IgD-negative memory B cell (primary cell): ENCODE data around the gene KRTAP5-10. TPM values are rescaled to one million over a fixed set of nuclear protein-coding genes. Genes with fewer than 3 reads are reported as not detected.
"Not testable (repeated sequence)": the region's sequence is repeated elsewhere in the genome, so short reads cannot be mapped to it uniquely, and the experiment has no call there.

Experiments
- H3K27ac Mint-ChIP-seq, 3 donors: one replicate each; pipeline ENCODE4 v1.8.0; 2020 to 2022; ENCODE audit warnings: mild to moderate bottlenecking in 3 of 3, mixed read lengths in 3 of 3, moderate library complexity in 1 of 3
- H3K27me3 Mint-ChIP-seq: one replicate; pipeline ENCODE4 v1.8.0; 2021; ENCODE audit warnings: mixed read lengths
- H3K36me3 Mint-ChIP-seq: one replicate; pipeline ENCODE4 v1.8.0; 2020; ENCODE audit warnings: mild to moderate bottlenecking, mixed read lengths
- H3K4me1 Mint-ChIP-seq, 3 donors: one replicate each; pipeline ENCODE4 v1.8.0; 2020 to 2022; ENCODE audit warnings: mixed read lengths in 3 of 3, mild to moderate bottlenecking in 1 of 3
- H3K4me3 Mint-ChIP-seq, 4 donors: one replicate each; pipeline ENCODE4 v1.8.0; 2020 to 2022; ENCODE audit warnings: mild to moderate bottlenecking in 4 of 4, mixed read lengths in 4 of 4, moderate library complexity in 3 of 4
- H3K9me3 Mint-ChIP-seq, 3 donors: one replicate each; pipeline ENCODE4 v1.8.0; 2020 to 2021; ENCODE audit warnings: mixed read lengths in 3 of 3, mild to moderate bottlenecking in 1 of 3
- polyA plus RNA-seq: library from polyadenylated mRNA; unstranded; fragments of 300-500 nt; fragmentation: Illumina TruSeq; gene quantifications from one replicate; pipeline ENCODE4 v1.2.3, GENCODE V29; 2021

KRTAP5-10 gene
- polyA plus RNA-seq, 1 donor from 2014 or later = not detected

GRCh38 chr11:71604798-71605488, 39.6 kb downstream of the KRTAP5-10 start:
- not testable (repeated sequence) for H3K4me1 Mint-ChIP-seq, H3K9me3 Mint-ChIP-seq, H3K36me3 Mint-ChIP-seq, H3K27ac Mint-ChIP-seq, H3K4me3 Mint-ChIP-seq
- peaks cover 31% of the 10 kb centered on the region for H3K27me3 Mint-ChIP-seq

- H3K27me3 Mint-ChIP-seq = peaks cover 24% of the 10 kb centered on the region
- H3K4me3 Mint-ChIP-seq = peak overlapping the region in 3 of 4 donors; percentile 39 to 60 (median 43)
- H3K27ac Mint-ChIP-seq = peak overlapping the region in 1 of 3 donors; percentile 77
- not testable (repeated sequence) for H3K9me3 Mint-ChIP-seq, H3K36me3 Mint-ChIP-seq, H3K4me1 Mint-ChIP-seq
These were observed 41.6 kb downstream of the KRTAP5-10 start for GRCh38 chr11:71606853-71607519.

DNA sequence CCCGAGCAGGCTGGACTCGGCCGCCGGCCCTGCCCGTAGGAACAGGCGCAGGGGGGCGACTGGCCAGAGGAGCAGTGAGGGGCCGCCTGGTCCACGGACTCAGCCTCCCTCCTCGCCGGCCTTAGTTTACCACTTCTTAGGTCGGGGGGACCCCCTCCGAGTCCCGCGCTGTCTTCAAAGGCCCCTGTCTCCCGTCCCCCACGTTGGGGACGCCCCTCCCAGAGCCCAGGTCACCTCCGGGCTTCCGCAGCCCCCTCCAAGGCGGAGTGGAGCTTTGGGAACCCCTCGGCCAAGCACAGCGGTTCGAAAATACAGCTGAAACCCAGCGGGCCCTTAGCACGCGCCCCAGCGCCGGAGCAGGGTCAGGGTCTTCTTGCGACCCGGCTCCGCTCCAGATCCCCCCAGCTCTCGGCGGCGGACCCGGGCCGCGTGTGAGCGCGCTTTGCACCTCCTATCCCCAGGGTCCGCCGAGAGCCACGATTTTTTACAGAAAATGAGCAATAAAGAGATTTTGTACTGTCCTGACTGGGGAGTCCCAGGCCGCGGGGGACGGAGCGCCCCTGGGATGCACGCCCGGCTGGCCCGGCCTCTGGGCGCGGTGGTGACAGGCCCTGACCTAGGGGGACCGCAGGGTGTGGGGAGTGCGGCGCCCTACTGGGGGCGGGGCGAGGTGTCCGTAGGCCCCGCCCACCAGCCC, 42.3 kb downstream of the KRTAP5-10 start:
- not testable (repeated sequence) for H3K36me3 Mint-ChIP-seq, H3K9me3 Mint-ChIP-seq, H3K4me1 Mint-ChIP-seq, H3K27ac Mint-ChIP-seq
- peaks cover 21% of the 10 kb centered on the region for H3K27me3 Mint-ChIP-seq
- peak overlapping the region in 1 of 4 donors; percentile 41 for H3K4me3 Mint-ChIP-seq

GRCh38 chr11:71608272-71608671, 42.9 kb downstream of the KRTAP5-10 start:
- H3K4me3 Mint-ChIP-seq, H3K4me1 Mint-ChIP-seq, H3K27ac Mint-ChIP-seq, H3K36me3 Mint-ChIP-seq, H3K9me3 Mint-ChIP-seq: not testable (repeated sequence)
- H3K27me3 Mint-ChIP-seq = peaks cover 21% of the 10 kb centered on the region

- not testable (repeated sequence) for H3K4me3 Mint-ChIP-seq, H3K27ac Mint-ChIP-seq, H3K36me3 Mint-ChIP-seq, H3K4me1 Mint-ChIP-seq, H3K9me3 Mint-ChIP-seq
- peaks cover 16% of the 10 kb centered on the region for H3K27me3 Mint-ChIP-seq
These were observed 46.0 kb downstream of the KRTAP5-10 start for GRCh38 chr11:71611218-71611910.

DNA sequence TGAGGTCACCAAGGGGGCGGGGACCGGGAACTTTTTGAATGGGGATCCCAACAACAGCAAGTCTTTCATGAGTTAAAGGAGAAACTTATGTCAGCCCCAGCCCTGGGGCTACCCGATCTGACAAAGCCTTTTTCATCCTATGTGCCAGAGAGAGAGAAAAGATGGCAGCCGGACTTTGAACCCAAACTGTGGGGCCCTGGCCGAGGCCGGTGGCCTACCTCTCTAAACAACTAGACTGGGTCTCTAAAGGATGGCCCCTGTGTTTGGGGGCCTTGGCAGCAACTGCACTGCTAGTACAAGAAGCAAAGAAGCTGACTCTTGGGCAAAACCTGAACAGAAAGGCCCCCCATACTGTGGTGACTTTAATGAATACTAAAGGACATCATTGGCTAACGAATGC, 48.6 kb downstream of the KRTAP5-10 start:
- H3K4me3 Mint-ChIP-seq, H3K9me3 Mint-ChIP-seq, H3K27ac Mint-ChIP-seq, H3K27me3 Mint-ChIP-seq, H3K36me3 Mint-ChIP-seq, H3K4me1 Mint-ChIP-seq: not testable (repeated sequence)

GRCh38 chr11:71614366-71614917, 49.1 kb downstream of the KRTAP5-10 start:
- not testable (repeated sequence) for H3K9me3 Mint-ChIP-seq, H3K27ac Mint-ChIP-seq, H3K4me1 Mint-ChIP-seq, H3K4me3 Mint-ChIP-seq, H3K36me3 Mint-ChIP-seq, H3K27me3 Mint-ChIP-seq

- H3K27me3 Mint-ChIP-seq, H3K36me3 Mint-ChIP-seq, H3K9me3 Mint-ChIP-seq, H3K4me1 Mint-ChIP-seq, H3K4me3 Mint-ChIP-seq: not testable (repeated sequence)
- peak overlapping the region in 1 of 3 donors; percentile 67 for H3K27ac Mint-ChIP-seq
These were observed 49.6 kb downstream of the KRTAP5-10 start for GRCh38 chr11:71615003-71615402.

Other genes with a start within 250 kb of the KRTAP5-10 start
- 16.6 TPM for gene DHCR7, start 117.2 kb upstream of the KRTAP5-10 start, polyA plus RNA-seq
- gene NADSYN1, start 112.4 kb upstream of the KRTAP5-10 start, polyA plus RNA-seq = 39.5 TPM
- gene KRTAP5-7, start 38.3 kb upstream of the KRTAP5-10 start, polyA plus RNA-seq = not detected
- not detected for gene KRTAP5-8, start 27.5 kb upstream of the KRTAP5-10 start, polyA plus RNA-seq
- gene KRTAP5-9, start 17.1 kb upstream of the KRTAP5-10 start, polyA plus RNA-seq = not detected
- gene KRTAP5-11, start 17.3 kb downstream of the KRTAP5-10 start, polyA plus RNA-seq = not detected